CD14-positive monocyte (primary cell): ENCODE results near the gene SLC66A2. TPM values are rescaled to one million over a fixed set of nuclear protein-coding genes. Genes with fewer than 3 reads are reported as not detected.

Experiments used
- DNase-seq, 3 donors: peaks; one replicate each; pipeline ENCODE4 v3.0.0-alpha.2; 2011 to 2022
- H2AFZ ChIP-seq: 2 replicates; pipeline ENCODE4 v1.6.0; 2012; ENCODE audit warnings: mild to moderate bottlenecking, low read depth, low read length, inconsistent platforms; ENCODE audit not compliant: insufficient read depth, poor library complexity, severe bottlenecking
- H3K27ac ChIP-seq, 2 donors: 1 replicate in 1 of 2; 2 replicates in 1 of 2; pipeline ENCODE4 v1.5.1; 2012 to 2013; ENCODE audit warnings: low read length in 2 of 2, control low read depth in 1 of 2, inconsistent platforms in 1 of 2, low read depth in 1 of 2, mild to moderate bottlenecking in 1 of 2
- H3K27me3 ChIP-seq, 2 donors: one replicate each; pipeline versions ENCODE4 v1.6.0 to v1.6.1; 2011 to 2013; ENCODE audit warnings: low read length in 2 of 2; ENCODE audit not compliant: control insufficient read depth in 2 of 2, insufficient read depth in 2 of 2
- H3K36me3 ChIP-seq, 2 donors: replicated peaks in 1 of 2; 1 replicate in 1 of 2; 2 replicates in 1 of 2; pipeline versions ENCODE4 v1.5.1 to v1.6.1; 2012 to 2013; ENCODE audit warnings: low read length in 2 of 2, control low read depth in 1 of 2, inconsistent platforms in 1 of 2, mild to moderate bottlenecking in 1 of 2; ENCODE audit not compliant: insufficient read depth in 2 of 2, control insufficient read depth in 1 of 2
- H3K4me1 ChIP-seq, 2 donors: 1 replicate in 1 of 2; 2 replicates in 1 of 2; pipeline versions ENCODE4 v1.5.1 to v1.6.1; 2012 to 2013; ENCODE audit warnings: low read length in 2 of 2, control low read depth in 1 of 2, inconsistent platforms in 1 of 2, mild to moderate bottlenecking in 1 of 2, moderate library complexity in 1 of 2; ENCODE audit not compliant: insufficient read depth in 2 of 2, control insufficient read depth in 1 of 2
- H3K4me2 ChIP-seq: replicated peaks from 2 replicates; pipeline ENCODE3; 2012; ENCODE audit warnings: low read length, moderate library complexity, mild to moderate bottlenecking; ENCODE audit not compliant: poor library complexity, severe bottlenecking; ENCODE audit errors: extremely low read depth
- H3K4me3 ChIP-seq, 3 experiments: fragments of 200-600 bp in 1 of 3; sonication (generic) in 1 of 3; replicated peaks in 1 of 3; 1 replicate in 2 of 3; 2 replicates in 1 of 3; pipeline ENCODE4 v1.5.1; 2011 to 2013; ENCODE audit warnings: low read length in 3 of 3, mild to moderate bottlenecking in 3 of 3, control low read depth in 2 of 3, low read depth in 2 of 3, inconsistent platforms in 1 of 3, moderate library complexity in 1 of 3
- H3K79me2 ChIP-seq: 2 replicates; pipeline ENCODE4 v1.6.0; 2012; ENCODE audit warnings: mild to moderate bottlenecking, control low read depth, inconsistent platforms, low read length, moderate library complexity; ENCODE audit not compliant: insufficient read depth
- H3K9ac ChIP-seq: 2 replicates; pipeline ENCODE4 v1.6.0; 2017; ENCODE audit warnings: low read length, mild to moderate bottlenecking; ENCODE audit not compliant: insufficient read depth, poor library complexity, severe bottlenecking
- H3K9me3 ChIP-seq, 2 donors: replicated peaks in 1 of 2; 1 replicate in 1 of 2; 2 replicates in 1 of 2; pipeline versions ENCODE4 v1.5.1 to v1.6.1; 2012 to 2013; ENCODE audit warnings: low read length in 2 of 2, control low read depth in 1 of 2; ENCODE audit not compliant: control insufficient read depth in 1 of 2, insufficient read depth in 1 of 2
- H4K20me1 ChIP-seq: 2 replicates; pipeline ENCODE4 v1.6.0; 2012; ENCODE audit warnings: mild to moderate bottlenecking, low read length, control low read depth, moderate library complexity; ENCODE audit not compliant: insufficient read depth
- H3K27ac Mint-ChIP-seq, 7 donors: one replicate each; pipeline ENCODE4 v1.8.0; 2020; ENCODE audit warnings: mild to moderate bottlenecking in 7 of 7, mixed read lengths in 7 of 7, moderate library complexity in 6 of 7, inconsistent platforms in 2 of 7
- H3K27me3 Mint-ChIP-seq, 3 donors: one replicate each; pipeline ENCODE4 v1.8.0; 2021 to 2022; ENCODE audit warnings: low read depth in 3 of 3, mild to moderate bottlenecking in 3 of 3, mixed read lengths in 3 of 3, moderate library complexity in 3 of 3, inconsistent platforms in 1 of 3
- H3K36me3 Mint-ChIP-seq, 2 donors: one replicate each; pipeline ENCODE4 v1.8.0; 2020; ENCODE audit warnings: mixed read lengths in 2 of 2, inconsistent platforms in 1 of 2, mild to moderate bottlenecking in 1 of 2
- H3K4me1 Mint-ChIP-seq: one replicate; pipeline ENCODE4 v1.8.0; 2020; ENCODE audit warnings: mild to moderate bottlenecking, mixed read lengths
- H3K4me3 Mint-ChIP-seq, 2 donors: one replicate each; pipeline ENCODE4 v1.8.0; 2020; ENCODE audit warnings: mild to moderate bottlenecking in 2 of 2, mixed read lengths in 2 of 2, moderate library complexity in 1 of 2
- H3K9me3 Mint-ChIP-seq, 7 donors: one replicate each; pipeline ENCODE4 v1.8.0; 2020 to 2022; ENCODE audit warnings: mixed read lengths in 7 of 7, mild to moderate bottlenecking in 6 of 7, moderate library complexity in 6 of 7, inconsistent platforms in 2 of 7
- WGBS: methylation state at CpG from one replicate; pipeline ENCODE4 v1.1.5; 2013; ENCODE audit warnings: missing lambda C conversion rate; ENCODE audit not compliant: insufficient coverage; 5-methylcytosine and 5-hydroxymethylcytosine counted together
- intact Hi-C, 2 donors: fragments of 100-400 bp; cut with micrococcal nuclease; formaldehyde crosslinking; loops; one replicate each; pipeline versions ENCODE4 v1.15.0 to v1.15.1; 2023
- polyA plus RNA-seq, 3 donors: library from polyadenylated mRNA; depleted of rRNA in 1 of 3; unstranded in 2 of 3; stranded (reverse) in 1 of 3; fragments of 300-500 nt in 2 of 3; fragments of >200 nt in 1 of 3; fragmentation: Illumina TruSeq in 2 of 3; gene quantifications; 1 replicate in 2 of 3; 2 replicates in 1 of 3; pipeline ENCODE4 v1.2.3, GENCODE V29; 2012 to 2021
- TF ChIP-seq, protein P1 (sequence below): fragments of 200-600 bp; IDR thresholded peaks from one replicate; pipeline ENCODE4 v1.8.0; 2022; ENCODE audit warnings: antibody characterized with exemption, mild to moderate bottlenecking

SLC66A2 gene
- polyA plus RNA-seq, 3 donors, result 26.8 to 42.6 (median 33.8) TPM

DNA sequence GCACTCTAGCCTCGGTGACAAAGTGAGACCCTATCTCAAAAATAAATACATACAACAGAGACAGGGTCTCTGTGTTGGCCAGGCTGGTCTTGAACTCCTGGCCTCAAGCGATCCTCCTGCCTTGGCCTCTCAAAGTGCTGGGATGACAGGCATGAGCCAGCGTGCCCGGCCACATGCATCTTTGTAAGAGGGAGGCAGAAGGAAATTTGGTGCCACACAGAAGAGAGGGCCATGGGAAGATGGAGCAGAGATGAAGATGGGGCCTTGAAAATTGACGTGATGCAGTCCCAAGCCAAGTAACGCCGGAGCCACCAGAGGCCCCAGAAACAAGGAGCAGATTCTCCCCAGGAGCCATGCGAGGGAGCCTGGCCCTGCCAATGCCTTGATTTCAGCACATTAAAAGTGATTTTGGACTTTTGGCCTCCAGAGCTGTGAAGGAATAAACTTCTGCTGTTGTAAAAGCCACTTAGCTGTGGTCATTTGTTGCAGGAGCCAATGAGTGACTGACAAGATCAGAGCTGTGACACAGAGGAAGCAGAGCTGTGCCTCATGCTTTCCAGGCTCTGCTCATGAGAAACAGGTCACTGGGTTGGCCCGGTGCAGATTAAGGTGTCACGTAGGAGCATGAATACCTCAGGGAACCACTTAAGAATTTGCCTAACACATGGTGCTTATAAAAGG lies 2.7 kb upstream of the SLC66A2 start:
- H3K36me3 Mint-ChIP-seq, result peaks cover under 1 to 6% of the 10 kb centered on the region in 2 donors
- peaks cover 0 to 3% (median 0%) of the 10 kb centered on the region in 7 donors for H3K9me3 Mint-ChIP-seq
- H3K27me3 Mint-ChIP-seq, result peaks cover 4 to 14% (median 5%) of the 10 kb centered on the region in 3 donors
- peaks cover 24 to 31% of the 10 kb centered on the region in 2 donors for H3K4me1 ChIP-seq
- peak overlapping the region in 2 of 7 donors; percentile 56 to 74 for H3K27ac Mint-ChIP-seq
- H3K27ac ChIP-seq, result no peak overlapping the region
- no peak overlapping the region for H3K4me3 Mint-ChIP-seq
- H3K36me3 ChIP-seq, result peaks cover under 1% of the 10 kb centered on the region in 2 donors
- intact Hi-C loops, result loop anchor here (5.0 to 10.0 kb wide), 4 partner anchors 33 to 159 kb away; partner anchors contain the start of genes RBFA (in 2 of the 2), TXNL4A (in 2 of the 2) and KCNG2 (in 1 of the 2)
- WGBS, result 88% methylated on average over 7 of the region's 10 CpGs
- H3K9me3 ChIP-seq, result no peaks in the 10 kb centered on the region
- H3K4me3 ChIP-seq, result no peak overlapping the region
- H3K9ac ChIP-seq, result no peak overlapping the region
- peaks cover 16% of the 10 kb centered on the region for H4K20me1 ChIP-seq
- H3K4me2 ChIP-seq, result no peak overlapping the region
- peaks cover 0 to 2% of the 10 kb centered on the region in 2 donors for H3K27me3 ChIP-seq
- peaks cover 29% of the 10 kb centered on the region for H3K4me1 Mint-ChIP-seq
- peaks cover 20% of the 10 kb centered on the region for H3K79me2 ChIP-seq
- no peak overlapping the region for H2AFZ ChIP-seq
- TF ChIP-seq, protein P1, sequence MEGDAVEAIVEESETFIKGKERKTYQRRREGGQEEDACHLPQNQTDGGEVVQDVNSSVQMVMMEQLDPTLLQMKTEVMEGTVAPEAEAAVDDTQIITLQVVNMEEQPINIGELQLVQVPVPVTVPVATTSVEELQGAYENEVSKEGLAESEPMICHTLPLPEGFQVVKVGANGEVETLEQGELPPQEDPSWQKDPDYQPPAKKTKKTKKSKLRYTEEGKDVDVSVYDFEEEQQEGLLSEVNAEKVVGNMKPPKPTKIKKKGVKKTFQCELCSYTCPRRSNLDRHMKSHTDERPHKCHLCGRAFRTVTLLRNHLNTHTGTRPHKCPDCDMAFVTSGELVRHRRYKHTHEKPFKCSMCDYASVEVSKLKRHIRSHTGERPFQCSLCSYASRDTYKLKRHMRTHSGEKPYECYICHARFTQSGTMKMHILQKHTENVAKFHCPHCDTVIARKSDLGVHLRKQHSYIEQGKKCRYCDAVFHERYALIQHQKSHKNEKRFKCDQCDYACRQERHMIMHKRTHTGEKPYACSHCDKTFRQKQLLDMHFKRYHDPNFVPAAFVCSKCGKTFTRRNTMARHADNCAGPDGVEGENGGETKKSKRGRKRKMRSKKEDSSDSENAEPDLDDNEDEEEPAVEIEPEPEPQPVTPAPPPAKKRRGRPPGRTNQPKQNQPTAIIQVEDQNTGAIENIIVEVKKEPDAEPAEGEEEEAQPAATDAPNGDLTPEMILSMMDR, result no peak
- DNase-seq, result peak in 1 of 3 donors; percentile 28

DNA sequence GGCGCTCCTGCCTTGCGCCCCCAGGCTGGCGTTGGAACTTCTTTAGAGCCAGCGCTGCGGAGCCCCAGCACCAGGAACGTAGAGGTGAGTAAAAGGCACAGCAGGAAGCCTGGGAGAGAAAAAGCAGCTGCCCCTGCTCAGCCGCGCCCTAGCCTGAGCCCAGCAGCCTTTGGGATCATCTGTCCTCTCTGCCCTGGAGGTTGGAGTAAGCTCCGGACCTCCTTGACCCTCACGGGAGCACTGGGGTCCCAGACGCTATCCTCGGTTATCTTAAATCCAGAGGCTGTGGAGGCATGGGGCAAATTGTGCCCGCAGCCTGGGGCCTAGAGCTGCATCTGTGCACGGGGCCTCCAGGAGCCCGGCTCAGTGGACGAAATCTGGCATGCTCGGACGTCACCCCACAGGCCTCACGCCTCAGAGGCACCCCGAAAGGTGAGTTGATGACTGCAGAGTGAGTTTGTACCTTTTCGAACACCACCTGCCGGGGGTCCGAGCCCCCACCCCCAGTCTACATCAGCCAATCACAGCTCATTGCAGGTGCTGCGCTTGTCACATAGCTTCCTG lies 1.6 kb upstream of the SLC66A2 start:
- Mint-ChIP-seq H3K4me1 (peaks cover 39% of the 10 kb centered on the region), H3K27me3 (peaks cover 4 to 14% (median 8%) of the 10 kb centered on the region in 3 donors), H3K27ac (no peak overlapping the region), H3K36me3 (peaks cover 11 to 16% of the 10 kb centered on the region in 2 donors), H3K9me3 (peaks cover 0 to 3% (median 0%) of the 10 kb centered on the region in 7 donors), H3K4me3 (no peak overlapping the region)
- H3K79me2 ChIP-seq, result peaks cover 30% of the 10 kb centered on the region
- no peaks in the 10 kb centered on the region for H3K9me3 ChIP-seq
- intact Hi-C loops, result loop anchor here (5.0 to 10.0 kb wide), 4 partner anchors 34 to 158 kb away; partner anchors contain the start of genes RBFA (in 2 of the 2), TXNL4A (in 2 of the 2) and KCNG2 (in 1 of the 2)
- H3K4me3 ChIP-seq, result no peak overlapping the region
- H3K27me3 ChIP-seq, result peaks cover 0 to 2% of the 10 kb centered on the region in 2 donors
- no peak overlapping the region for H2AFZ ChIP-seq
- no peak overlapping the region for H3K4me2 ChIP-seq
- H3K27ac ChIP-seq, result no peak overlapping the region
- peaks cover 29 to 41% of the 10 kb centered on the region in 2 donors for H3K4me1 ChIP-seq
- no peak overlapping the region for H3K9ac ChIP-seq
- no peak for DNase-seq
- WGBS, result 91% methylated on average over 19 of the region's 24 CpGs
- peaks cover 3 to 11% of the 10 kb centered on the region in 2 donors for H3K36me3 ChIP-seq
- TF ChIP-seq, protein P1, result no peak
- peaks cover 27% of the 10 kb centered on the region for H4K20me1 ChIP-seq
